Effector CD4-positive, alpha-beta T cell (primary cell): ENCODE results near the gene PFKM.
"Not testable (repeated sequence)": the region's sequence is repeated elsewhere in the genome, so short reads cannot be mapped to it uniquely, and the experiment has no call there.

ENCODE experiments used
- DNase-seq: peaks from one replicate; pipeline ENCODE4 v3.0.0-alpha.2; 2020
- total RNA-seq: gene quantifications from one replicate; lab custom pipeline; 2026; lab: John Stamatoyannopoulos, UW

PFKM gene
- total RNA-seq, result 20.1 reads per million, percentile 47 among the genes with 10 or more reads in this experiment

DNA sequence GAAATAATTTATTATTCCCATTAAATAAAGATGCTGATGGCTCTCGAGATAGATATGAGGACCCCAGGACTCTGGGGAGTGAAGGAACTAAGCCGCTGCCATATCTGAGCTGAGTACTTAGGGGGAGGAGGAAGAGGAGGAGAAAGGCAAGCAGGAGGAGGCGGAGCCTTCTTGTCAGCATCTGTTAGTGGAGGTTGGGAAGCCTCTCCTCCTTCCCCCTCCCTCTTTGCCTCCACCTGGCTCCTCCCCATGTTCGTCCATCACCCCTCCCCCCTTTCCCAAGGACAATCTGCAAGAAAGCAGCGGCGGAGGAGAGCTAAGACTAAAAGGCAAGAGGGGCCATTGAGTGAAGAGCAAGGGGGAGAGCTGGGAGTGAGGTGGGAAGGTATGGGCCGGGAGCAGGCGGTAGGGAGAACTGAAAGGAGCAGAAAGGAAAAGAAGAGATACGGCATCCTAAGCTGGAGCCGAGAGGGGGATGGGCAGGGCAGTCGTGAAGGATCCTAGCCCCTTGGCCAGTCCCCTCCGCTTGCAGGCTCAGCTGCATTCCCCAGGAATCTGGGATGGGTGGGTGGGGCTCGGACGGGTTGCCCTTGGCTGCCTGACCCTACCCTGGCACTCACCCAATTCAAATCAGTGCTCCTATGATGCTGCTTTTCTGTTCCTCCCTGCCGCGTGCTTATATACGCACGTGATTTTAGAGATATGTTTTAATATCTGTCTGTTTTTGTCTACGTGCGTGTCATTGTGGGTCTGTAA lies at the start of gene PFKM:
PFKM (plus strand) TSS at position 287 of the 756 bp plus-strand sequence. CDS start 3,411 bp downstream, outside the sequence.
- DNase-seq, result peak; percentile 39

- DNase-seq, result no peak
These were observed 49.1 kb upstream of the PFKM start for GRCh38 chr12:48070033-48070432.

- DNase-seq, result no peak
These were observed 48.4 kb upstream of the PFKM start for GRCh38 chr12:48070731-48071130.

- no peak for DNase-seq
These were observed 47.4 kb upstream of the PFKM start for GRCh38 chr12:48071808-48072207.

- DNase-seq, result no peak
These were observed 46.9 kb upstream of the PFKM start for GRCh38 chr12:48072266-48072665.

DNA sequence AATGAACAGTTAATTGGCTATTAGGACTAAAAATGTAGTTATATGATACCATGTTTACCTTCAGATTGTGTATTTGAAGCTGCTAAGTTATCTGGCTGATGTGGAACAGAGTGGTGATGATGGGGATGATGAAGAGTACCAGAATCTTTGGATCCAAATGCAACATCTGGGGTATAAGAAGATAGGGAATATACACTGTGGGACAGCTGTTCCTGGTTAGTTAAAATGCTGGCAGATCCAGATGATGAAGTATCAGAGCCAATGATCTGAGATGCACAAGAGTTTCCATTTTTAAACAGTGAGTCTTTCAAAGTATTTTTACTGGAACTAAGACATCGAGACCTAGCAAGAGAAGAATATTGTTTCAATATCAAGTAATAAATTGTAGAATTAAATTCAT lies 44.9 kb upstream of the PFKM start:
- no peak for DNase-seq

DNA sequence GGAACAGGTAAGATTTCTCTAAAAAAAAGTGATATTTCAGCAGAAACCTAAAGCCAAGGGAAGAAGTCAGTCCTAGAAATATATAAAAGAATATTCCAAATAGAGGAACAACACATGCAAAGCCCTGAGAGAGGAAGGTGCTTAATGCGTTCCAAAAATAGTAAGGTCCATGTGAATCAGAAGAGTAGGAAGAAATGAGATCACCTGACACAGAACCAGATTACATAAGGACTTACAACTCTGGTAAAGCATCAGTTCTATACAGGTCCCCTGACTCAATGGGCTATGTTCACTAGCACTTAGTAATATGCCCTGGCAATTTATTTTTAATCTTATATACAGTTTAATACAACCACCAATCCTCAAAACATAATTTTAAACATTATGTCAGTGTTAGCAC lies 43.3 kb upstream of the PFKM start:
- DNase-seq, result no peak

GRCh38 chr12:48077111-48077510 lies 42.1 kb upstream of the PFKM start:
- DNase-seq, result no peak

DNA sequence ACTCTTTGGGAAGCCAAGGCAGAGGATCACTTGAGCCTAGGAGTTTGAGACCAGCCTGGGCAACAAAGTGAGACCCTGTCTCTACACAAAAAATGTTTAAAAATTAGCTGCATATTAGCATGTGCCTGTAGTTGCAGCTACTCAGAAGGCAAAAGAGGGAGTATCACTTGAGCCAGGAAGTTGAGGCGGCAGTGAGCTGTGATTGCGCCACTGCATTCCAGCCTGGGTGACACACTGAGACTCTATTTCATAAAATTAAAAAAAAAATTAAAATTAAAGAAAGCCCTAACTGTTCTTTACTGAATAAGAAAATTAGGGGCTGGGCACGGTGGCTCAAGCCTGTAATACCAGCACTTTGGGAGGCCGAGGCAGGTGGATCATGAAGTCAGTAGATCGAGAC lies 40.3 kb upstream of the PFKM start:
- no peak for DNase-seq

GRCh38 chr12:48080285-48080684 lies 38.9 kb upstream of the PFKM start:
- no peak for DNase-seq

DNA sequence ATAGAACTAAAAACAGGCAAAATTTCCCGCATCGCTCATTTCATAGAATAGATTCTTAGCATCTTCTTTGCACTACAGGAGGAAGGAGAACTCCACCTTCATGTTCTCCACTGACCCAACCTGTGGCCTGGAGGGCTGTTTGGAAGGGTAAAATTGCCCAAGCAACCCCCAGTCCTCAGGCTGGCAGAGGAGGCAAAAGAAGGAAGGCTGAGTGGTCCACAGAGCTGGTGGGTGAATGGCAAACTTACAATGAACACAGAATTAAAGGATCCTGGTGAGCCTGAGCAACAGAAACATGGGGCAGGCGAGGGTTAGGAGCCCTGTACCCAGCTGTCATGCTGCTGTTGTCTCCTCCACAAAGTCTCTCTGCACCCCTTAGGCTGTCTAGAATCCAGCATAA lies 38.3 kb upstream of the PFKM start:
- DNase-seq, result no peak

GRCh38 chr12:48084066-48084465 lies 35.1 kb upstream of the PFKM start:
- DNase-seq, result no peak

- DNase-seq, result no peak
These were observed 34.2 kb upstream of the PFKM start for GRCh38 chr12:48084841-48085460.

DNA sequence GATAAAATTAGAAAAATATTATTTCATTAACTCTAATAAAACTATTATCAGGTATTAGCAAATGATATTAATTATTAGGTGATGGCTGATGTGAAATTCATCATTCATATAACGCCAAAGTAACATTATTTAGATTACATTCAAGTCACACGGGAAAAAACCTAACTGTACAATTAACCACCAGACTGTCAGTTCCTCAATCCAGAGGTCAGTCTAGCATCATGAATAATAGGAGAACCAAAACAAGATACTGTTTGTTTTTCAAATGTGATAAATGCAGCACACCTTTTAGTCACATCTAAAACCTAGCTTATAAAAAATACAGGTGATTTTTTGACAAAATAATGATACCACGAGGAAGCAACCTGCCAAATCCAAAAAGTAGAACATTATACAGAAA lies 32.8 kb upstream of the PFKM start:
- no peak for DNase-seq

- no peak for DNase-seq
These were observed 26.6 kb upstream of the PFKM start for GRCh38 chr12:48092611-48093010.

- no peak for DNase-seq
These were observed 14.6 kb upstream of the PFKM start for GRCh38 chr12:48104531-48104930.

DNA sequence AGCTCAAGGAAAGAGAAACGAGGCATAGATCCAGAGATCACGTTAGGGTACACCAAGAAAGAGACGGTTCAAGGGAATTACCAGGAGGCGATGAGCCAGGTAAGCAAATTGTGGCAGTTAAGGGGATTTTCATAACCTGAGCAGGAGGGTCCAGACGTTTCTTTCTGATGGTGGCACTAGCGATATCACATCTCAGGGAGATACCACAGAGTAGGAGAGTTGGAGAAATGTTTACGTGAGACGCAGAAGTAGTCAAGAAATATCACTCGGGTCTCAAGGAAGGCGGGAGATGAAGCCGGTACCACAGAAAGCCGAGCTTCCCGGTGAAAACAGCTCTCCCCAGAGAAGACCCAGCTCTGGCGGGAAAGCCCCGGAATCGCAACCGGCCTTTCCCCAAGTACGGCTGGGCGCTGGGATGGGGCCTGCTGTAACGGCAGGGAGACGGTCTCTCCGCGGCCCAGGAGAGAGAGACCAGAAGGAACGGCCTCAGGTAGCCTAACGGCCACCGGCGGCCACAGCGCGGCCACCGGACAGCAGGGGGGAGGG lies 13.8 kb upstream of the PFKM start:
- peak; percentile 50 for DNase-seq

- DNase-seq, result peak; percentile 83
These were observed 13.1 kb upstream of the PFKM start, which contains the start of gene SENP1 for GRCh38 chr12:48105867-48106680. TSS of gene SENP1 (minus strand) at chr12:48106079. CDS start at chr12:48101472, 4,607 bp downstream.

DNA sequence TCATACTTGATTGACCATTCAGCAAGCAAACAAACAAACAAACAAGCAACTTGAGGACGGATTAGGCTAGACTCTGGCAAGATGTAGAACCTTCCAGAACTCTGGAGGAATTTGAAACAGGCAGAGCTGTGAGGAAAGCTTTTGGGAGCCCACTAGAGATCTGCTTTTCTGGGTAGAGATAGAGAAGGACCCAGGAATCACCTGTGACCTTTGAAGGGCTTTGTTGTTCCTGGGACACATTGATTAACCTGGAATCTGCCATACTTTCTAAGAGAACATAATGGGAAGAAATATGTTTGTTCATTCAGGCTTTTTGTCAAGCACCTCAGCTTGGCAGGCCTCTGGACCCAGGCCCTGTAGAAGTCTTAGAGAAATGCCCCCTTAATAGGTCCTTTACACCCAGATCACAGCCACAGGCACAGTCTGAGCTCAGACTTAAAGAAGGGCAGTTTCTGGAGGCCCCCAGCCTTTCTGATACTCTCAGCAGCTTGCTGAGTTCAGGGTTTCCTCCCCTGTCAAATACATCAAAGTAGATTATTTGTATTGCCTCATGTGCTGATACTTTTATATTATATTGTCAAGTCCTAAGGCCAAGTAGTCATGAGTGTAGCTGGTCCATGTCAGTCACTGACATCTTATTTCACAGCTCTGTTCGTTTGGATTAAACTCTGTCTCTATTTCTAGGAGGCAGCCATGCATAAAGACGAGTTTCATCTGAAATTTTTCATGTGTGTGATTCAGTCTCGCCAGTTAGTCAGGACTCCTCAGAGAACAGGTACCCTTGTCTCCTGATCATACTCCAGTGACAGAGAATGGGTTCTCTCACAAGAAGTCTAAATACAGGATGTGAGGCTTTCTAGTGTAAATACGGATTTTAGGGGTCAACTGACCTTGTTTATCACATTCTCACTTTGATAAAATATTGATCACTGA lies 12.2 kb upstream of the PFKM start:
- DNase-seq, result no peak

DNA sequence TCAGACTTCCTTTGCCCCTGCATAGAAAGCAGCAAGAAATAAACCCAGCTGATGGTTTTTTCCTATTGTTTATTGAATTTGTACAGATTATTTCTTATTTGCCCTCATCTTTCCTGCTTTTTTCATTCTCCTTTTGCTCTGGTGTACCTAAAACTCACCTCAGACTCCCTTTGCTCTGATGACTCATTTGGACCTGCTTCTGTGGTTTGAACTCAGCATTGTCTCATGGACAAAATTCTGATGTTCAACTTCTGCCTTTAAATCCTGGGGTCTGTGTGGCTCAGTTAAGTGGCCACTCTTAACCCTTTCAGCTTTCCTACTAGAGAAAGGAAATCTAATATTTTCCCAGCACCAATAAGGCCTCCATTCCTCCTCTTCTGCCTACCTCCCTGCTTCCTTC lies 9.7 kb upstream of the PFKM start:
- DNase-seq, result no peak

DNA sequence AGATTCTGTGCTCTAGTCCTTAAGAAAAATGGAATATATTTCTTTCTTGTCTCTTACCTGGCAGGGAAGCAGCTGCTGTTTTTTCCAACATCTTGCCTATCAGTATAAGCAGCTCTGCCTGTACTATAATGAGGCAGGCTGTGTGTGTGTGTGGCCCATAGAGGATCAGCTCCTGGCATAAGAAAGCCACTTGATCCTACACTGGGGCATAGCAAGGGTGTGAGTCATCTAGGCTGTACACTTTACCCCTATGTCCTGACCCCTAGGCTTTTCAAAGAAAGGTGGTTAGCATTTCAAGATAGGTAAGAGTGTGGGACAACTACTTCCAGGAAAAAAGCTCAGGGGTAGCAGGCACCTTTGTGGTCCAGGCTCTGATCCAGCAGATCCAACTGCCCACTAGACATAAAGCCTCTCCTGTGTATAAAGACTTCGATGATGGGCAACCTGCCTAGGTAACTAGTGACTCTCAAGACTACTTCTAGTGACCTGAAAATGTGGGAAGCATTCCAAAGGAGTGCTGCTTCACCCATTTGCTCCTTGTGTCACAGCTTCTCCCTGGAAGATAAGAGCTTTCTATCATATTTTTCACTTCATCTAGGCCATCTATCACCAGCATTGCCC lies 8.4 kb upstream of the PFKM start:
- no peak for DNase-seq

GRCh38 chr12:48111312-48111693 lies 7.9 kb upstream of the PFKM start:
- DNase-seq, result not testable (repeated sequence)
